Neural cell (in vitro differentiated cells): ENCODE results near the gene LIMK1.
"Not testable (repeated sequence)": the region's sequence is repeated elsewhere in the genome, so short reads cannot be mapped to it uniquely, and the experiment has no call there.

Experiments
- POLR2AphosphoS5 ChIP-seq: IDR thresholded peaks from 2 replicates; pipeline ENCODE4 v1.6.1; 2012
- RAD21 ChIP-seq: fragments of 450-650 bp; conservative IDR thresholded peaks from 2 replicates; pipeline ENCODE4 v1.6.1; 2014; ENCODE audit warnings: antibody characterized with exemption, mild to moderate bottlenecking, moderate library complexity
- TF ChIP-seq, protein P1 (sequence below): fragments of 450-650 bp; IDR thresholded peaks from 2 replicates; pipeline ENCODE4 v1.5.1; 2014; ENCODE audit warnings: antibody characterized with exemption, mild to moderate bottlenecking, moderate library complexity; ENCODE audit not compliant: poor library complexity, severe bottlenecking

DNA sequence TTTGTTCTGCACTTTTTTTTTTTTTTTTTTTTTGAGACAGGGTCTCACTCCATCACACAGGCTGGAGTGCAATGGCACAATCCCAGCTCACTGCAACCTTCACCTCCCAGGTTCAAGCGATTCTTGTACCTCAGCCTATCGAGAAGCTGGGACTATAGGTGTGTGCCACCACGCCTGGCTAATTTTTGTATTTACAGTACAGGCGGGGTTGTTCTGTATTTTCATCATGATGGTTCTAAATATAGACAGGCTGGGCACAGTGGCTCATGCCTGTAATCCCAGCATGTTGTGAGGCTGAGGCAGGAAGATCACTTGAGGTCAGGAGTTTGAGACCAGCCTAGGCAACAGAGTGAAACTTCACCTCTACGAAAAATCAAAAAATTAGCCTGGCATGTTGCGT, 83.7 kb downstream of the LIMK1 start:
- TF ChIP-seq, protein P1, sequence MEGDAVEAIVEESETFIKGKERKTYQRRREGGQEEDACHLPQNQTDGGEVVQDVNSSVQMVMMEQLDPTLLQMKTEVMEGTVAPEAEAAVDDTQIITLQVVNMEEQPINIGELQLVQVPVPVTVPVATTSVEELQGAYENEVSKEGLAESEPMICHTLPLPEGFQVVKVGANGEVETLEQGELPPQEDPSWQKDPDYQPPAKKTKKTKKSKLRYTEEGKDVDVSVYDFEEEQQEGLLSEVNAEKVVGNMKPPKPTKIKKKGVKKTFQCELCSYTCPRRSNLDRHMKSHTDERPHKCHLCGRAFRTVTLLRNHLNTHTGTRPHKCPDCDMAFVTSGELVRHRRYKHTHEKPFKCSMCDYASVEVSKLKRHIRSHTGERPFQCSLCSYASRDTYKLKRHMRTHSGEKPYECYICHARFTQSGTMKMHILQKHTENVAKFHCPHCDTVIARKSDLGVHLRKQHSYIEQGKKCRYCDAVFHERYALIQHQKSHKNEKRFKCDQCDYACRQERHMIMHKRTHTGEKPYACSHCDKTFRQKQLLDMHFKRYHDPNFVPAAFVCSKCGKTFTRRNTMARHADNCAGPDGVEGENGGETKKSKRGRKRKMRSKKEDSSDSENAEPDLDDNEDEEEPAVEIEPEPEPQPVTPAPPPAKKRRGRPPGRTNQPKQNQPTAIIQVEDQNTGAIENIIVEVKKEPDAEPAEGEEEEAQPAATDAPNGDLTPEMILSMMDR = not testable (repeated sequence)
- not testable (repeated sequence) for TF ChIP-seq RAD21, POLR2AphosphoS5
